PC-3 (cell line): ENCODE measurements around the gene LLGL2. TPM values are rescaled to one million over a fixed set of nuclear protein-coding genes. Genes with fewer than 3 reads are reported as not detected.
"Not testable (repeated sequence)": the region's sequence is repeated elsewhere in the genome, so short reads cannot be mapped to it uniquely, and the experiment has no call there.

Source experiments
- ATAC-seq: fragments of 200-7000 bp; cut with Tn5 transposase; 2 replicates; pipeline ENCODE4 v1.9.1; 2020; ENCODE audit warnings: mild to moderate bottlenecking, moderate library complexity
- BruUV-seq: library from RNA; stranded (reverse); fragments of 400-500 nt; replicated peaks from 2 replicates; lab custom pipeline; 2021; lab: Mats Ljungman, UMichigan
- CTCF ChIA-PET: fragments of 300-600 bp; sonication (Branson Sonifier 250); formaldehyde crosslinking; loops from one replicate; lab custom pipeline; 2022; ENCODE audit warnings: antibody characterized with exemption; lab: Charles Lee
- POLR2A ChIA-PET: fragments of 300-600 bp; sonication (Branson Sonifier 250); formaldehyde crosslinking; loops from one replicate; lab custom pipeline; 2022; ENCODE audit warnings: antibody characterized with exemption; ENCODE audit not compliant: unreplicated experiment; lab: Charles Lee
- DNase-seq: peaks from one replicate; pipeline ENCODE4 v3.0.0-alpha.2; 2015
- H2AFZ ChIP-seq: fragments of 300-600 bp; sonication (generic); 2 replicates; pipeline ENCODE4 v1.6.0; 2016; ENCODE audit warnings: antibody characterized with exemption, low read length
- H3F3A ChIP-seq: fragments of 300-600 bp; sonication (generic); one replicate; pipeline ENCODE4 v1.6.0; 2017; ENCODE audit warnings: antibody characterized with exemption, low read length, control low read depth, mild to moderate bottlenecking; ENCODE audit not compliant: unreplicated experiment
- H3K27ac ChIP-seq: fragments of 300-600 bp; sonication (generic); 2 replicates; pipeline ENCODE4 v1.5.1; 2016; ENCODE audit warnings: mild to moderate bottlenecking, low read length
- H3K27me3 ChIP-seq: fragments of 300-600 bp; sonication (generic); 2 replicates; pipeline ENCODE4 v1.6.1; 2016; ENCODE audit warnings: low read length, mixed read lengths
- H3K36me3 ChIP-seq: fragments of 300-600 bp; sonication (generic); 2 replicates; pipeline ENCODE4 v1.6.1; 2016; ENCODE audit warnings: low read depth, mixed run types, low read length, mixed read lengths
- H3K4me1 ChIP-seq: fragments of 300-600 bp; sonication (generic); 2 replicates; pipeline ENCODE4 v1.5.1; 2016; ENCODE audit warnings: low read length; ENCODE audit not compliant: insufficient read depth
- H3K4me2 ChIP-seq: fragments of 300-600 bp; sonication (generic); 2 replicates; pipeline ENCODE4 v1.6.0; 2016; ENCODE audit warnings: low read length
- H3K4me3 ChIP-seq: fragments of 300-600 bp; sonication (generic); 2 replicates; pipeline ENCODE4 v1.5.1; 2016; ENCODE audit warnings: mild to moderate bottlenecking, low read length, mixed read lengths
- H3K79me2 ChIP-seq: fragments of 300-600 bp; sonication (generic); 2 replicates; pipeline ENCODE4 v1.6.1; 2017; ENCODE audit warnings: low read length, mixed read lengths
- H3K9ac ChIP-seq: fragments of 300-600 bp; sonication (generic); 2 replicates; pipeline ENCODE4 v1.6.0; 2016; ENCODE audit warnings: mild to moderate bottlenecking, low read length
- H3K9me2 ChIP-seq: fragments of 300-600 bp; sonication (generic); replicated peaks from 2 replicates; pipeline ENCODE4 v1.6.1; 2016; ENCODE audit warnings: mixed run types, low read length, mixed read lengths
- H3K9me3 ChIP-seq: fragments of 300-600 bp; sonication (generic); 2 replicates; pipeline ENCODE4 v1.6.1; 2016; ENCODE audit warnings: low read length, mixed read lengths
- H4K20me1 ChIP-seq: fragments of 300-600 bp; sonication (generic); 2 replicates; pipeline ENCODE4 v1.6.1; 2016; ENCODE audit warnings: low read length, mixed read lengths
- CTCF ChIP-seq: fragments of 300-600 bp; sonication (generic); conservative IDR thresholded peaks from 2 replicates; pipeline ENCODE4 v1.5.1; 2017; ENCODE audit warnings: antibody characterized with exemption, low read depth, mild to moderate bottlenecking, low read length
- EZH2 ChIP-seq: fragments of 300-600 bp; sonication (generic); IDR thresholded peaks from one replicate; pipeline ENCODE4 v1.6.1; 2017; ENCODE audit warnings: antibody characterized with exemption, mild to moderate bottlenecking, low read length; ENCODE audit not compliant: unreplicated experiment
- EZH2phosphoT487 ChIP-seq: fragments of 300-600 bp; sonication (generic); IDR thresholded peaks from 2 replicates; pipeline ENCODE4 v1.6.1; 2018; ENCODE audit warnings: mild to moderate bottlenecking, antibody characterized with exemption, low read length, borderline replicate concordance
- intact Hi-C: fragments of 100-400 bp; cut with micrococcal nuclease; formaldehyde crosslinking; loops from 2 replicates; pipeline ENCODE4 v1.9.0; 2023
- total RNA-seq: library from RNA; depleted of rRNA; stranded (reverse); fragments of >200 nt; gene quantifications from 2 replicates; pipeline ENCODE4 v1.2.3, GENCODE V29; 2014

Gene LLGL2
- total RNA-seq, 1 experiment from 2014 or later = 92.9 TPM

GRCh38 chr17:75476271-75476671, 49.2 kb upstream of the LLGL2 start:
- Histone ChIP-seq H3K4me1 (no peaks in the 10 kb centered on the region), H3K4me3 (no peak overlapping the region), H2AFZ (no peak overlapping the region), H3K4me2 (no peak overlapping the region), H3K79me2 (no peaks in the 10 kb centered on the region), H3K9me3 (no peaks in the 10 kb centered on the region), H3K9me2 (no peaks in the 10 kb centered on the region), H3K36me3 (peaks cover 7% of the 10 kb centered on the region; the same call in 1 of the 2 replicates), H3K9ac (no peak overlapping the region), H3F3A (no peaks in the 10 kb centered on the region), H4K20me1 (no peaks in the 10 kb centered on the region), H3K27me3 (no peaks in the 10 kb centered on the region), H3K27ac (no peak overlapping the region)
- intact Hi-C loops = no loop called here
- no TSS peak for BruUV-seq
- ChIA-PET POLR2A (interaction anchor here (0.6 kb wide), 1 partner anchor 89 kb away, joined by 3 read pairs; no protein-coding TSS in a partner anchor), CTCF (no interaction called here)
- TF ChIP-seq CTCF (no peak), EZH2phosphoT487 (no peak), EZH2 (no peak)
- no peak for ATAC-seq
- no peak for DNase-seq

GRCh38 chr17:75476752-75477489, 48.6 kb upstream of the LLGL2 start:
- Histone ChIP-seq H3K9me2 (no peaks in the 10 kb centered on the region), H3K9ac (no peak overlapping the region), H3K4me2 (no peak overlapping the region), H3K9me3 (no peaks in the 10 kb centered on the region), H3K79me2 (no peaks in the 10 kb centered on the region), H3K4me1 (no peaks in the 10 kb centered on the region), H3K4me3 (no peak overlapping the region), H3K27me3 (no peaks in the 10 kb centered on the region), H3K36me3 (peaks cover 5% of the 10 kb centered on the region; the same call in 1 of the 2 replicates), H4K20me1 (no peaks in the 10 kb centered on the region), H3K27ac (no peak overlapping the region), H2AFZ (no peak overlapping the region), H3F3A (no peaks in the 10 kb centered on the region)
- BruUV-seq = no TSS peak
- ATAC-seq (no peak), DNase-seq (no peak)
- ChIA-PET POLR2A (interaction anchor here (0.6 kb wide), 1 partner anchor 88 kb away, joined by 3 read pairs; no protein-coding TSS in a partner anchor), CTCF (no interaction called here)
- TF ChIP-seq EZH2phosphoT487 (no peak), EZH2 (no peak), CTCF (no peak)
- intact Hi-C loops = no loop called here

GRCh38 chr17:75477490-75477862, 48.0 kb upstream of the LLGL2 start:
- H3K9me3 ChIP-seq, intact Hi-C loops, DNase-seq, H3F3A ChIP-seq, H3K4me2 ChIP-seq, H3K4me1 ChIP-seq, BruUV-seq, H3K27me3 ChIP-seq, ATAC-seq, H4K20me1 ChIP-seq, H3K9me2 ChIP-seq, H3K9ac ChIP-seq, H2AFZ ChIP-seq, H3K27ac ChIP-seq, CTCF ChIA-PET, POLR2A ChIA-PET, H3K4me3 ChIP-seq, H3K36me3 ChIP-seq, H3K79me2 ChIP-seq: not testable (repeated sequence)
